Sigmoid colon (tissue), 7 donors: ENCODE measurements around the gene UNC13C. TPM values are rescaled to one million over a fixed set of nuclear protein-coding genes. Genes with fewer than 3 reads are reported as not detected.

Source experiments
- DNase-seq: peaks from one replicate; pipeline ENCODE4 v3.0.0-alpha.2; 2019
- H3K27ac ChIP-seq, 4 donors: fragments of 200-600 bp; sonication (generic); one replicate each; pipeline ENCODE4 v1.5.1; 2016 to 2019; ENCODE audit warnings: mild to moderate bottlenecking in 1 of 4
- H3K27me3 ChIP-seq, 3 donors: fragments of 200-600 bp; sonication (generic); one replicate each; pipeline ENCODE4 v1.5.1; 2019; ENCODE audit warnings: mild to moderate bottlenecking in 1 of 3
- H3K36me3 ChIP-seq, 4 donors: fragments of 200-600 bp; sonication (generic); one replicate each; pipeline ENCODE4 v1.5.1; 2016 to 2019
- H3K4me1 ChIP-seq, 4 donors: fragments of 200-600 bp; sonication (generic); one replicate each; pipeline ENCODE4 v1.5.1; 2017 to 2019
- H3K4me3 ChIP-seq, 4 donors: fragments of 200-600 bp; sonication (generic); one replicate each; pipeline ENCODE4 v1.5.1; 2017 to 2019; ENCODE audit warnings: mild to moderate bottlenecking in 2 of 4, moderate library complexity in 1 of 4
- H3K9me3 ChIP-seq, 4 donors: fragments of 200-600 bp in 3 of 4; sonication (generic) in 3 of 4; one replicate each; pipeline versions ENCODE4 v1.5.1 to v1.6.1; 2013 to 2019
- EP300 ChIP-seq, 4 donors: sonication (generic); formaldehyde crosslinking; IDR thresholded peaks; one replicate each; pipeline ENCODE4 v1.6.1; 2017; ENCODE audit warnings: antibody characterized with exemption in 4 of 4
- POLR2A ChIP-seq, 2 donors: fragments of 450-650 bp; IDR thresholded peaks; one replicate each; pipeline ENCODE4 v1.6.1; 2016; ENCODE audit warnings: antibody characterized with exemption in 2 of 2, mild to moderate bottlenecking in 2 of 2, moderate library complexity in 2 of 2
- POLR2AphosphoS5 ChIP-seq, 4 donors: sonication (generic); formaldehyde crosslinking; IDR thresholded peaks; one replicate each; pipeline ENCODE4 v1.6.1; 2017; ENCODE audit warnings: antibody characterized with exemption in 4 of 4
- WGBS, 2 donors: extraction: QIAGEN DNeasy Blood & Tissue Kit; methylation state at CpG; one replicate each; pipeline ENCODE4 v1.1.7; 2013; 5-methylcytosine and 5-hydroxymethylcytosine counted together
- intact Hi-C: fragments of 100-400 bp; cut with DNase I; formaldehyde crosslinking; loops from one replicate; pipeline ENCODE4 v1.15.1; 2023
- polyA plus RNA-seq, 3 donors: library from polyadenylated mRNA; stranded (reverse); fragments of 200-250 nt; gene quantifications; one replicate each; pipeline ENCODE4 v1.2.3, GENCODE V29; 2013
- total RNA-seq, 4 donors: library from RNA; depleted of rRNA; stranded (reverse); fragments of >200 nt; gene quantifications; one replicate each; pipeline ENCODE4 v1.1.0, GENCODE V29; 2016
- TF ChIP-seq, protein P1 (sequence below), 4 experiments: fragments of 450-650 bp in 3 of 4; fragments of 200-600 bp in 1 of 4; IDR thresholded peaks; one replicate each; pipeline ENCODE4 v1.5.1; 2016 to 2019; ENCODE audit warnings: antibody characterized with exemption in 4 of 4, mild to moderate bottlenecking in 3 of 4, moderate library complexity in 2 of 4
- donor health status: healthy with polysubstance abuse.
- donor health status: Bipolar disorder and iron deficiency.
- donor health status: healthy.

UNC13C gene
- total and polyA plus RNA-seq, 7 donors, result under 0.01 to 1.7 (median 1.3) TPM; not detected in 1

DNA sequence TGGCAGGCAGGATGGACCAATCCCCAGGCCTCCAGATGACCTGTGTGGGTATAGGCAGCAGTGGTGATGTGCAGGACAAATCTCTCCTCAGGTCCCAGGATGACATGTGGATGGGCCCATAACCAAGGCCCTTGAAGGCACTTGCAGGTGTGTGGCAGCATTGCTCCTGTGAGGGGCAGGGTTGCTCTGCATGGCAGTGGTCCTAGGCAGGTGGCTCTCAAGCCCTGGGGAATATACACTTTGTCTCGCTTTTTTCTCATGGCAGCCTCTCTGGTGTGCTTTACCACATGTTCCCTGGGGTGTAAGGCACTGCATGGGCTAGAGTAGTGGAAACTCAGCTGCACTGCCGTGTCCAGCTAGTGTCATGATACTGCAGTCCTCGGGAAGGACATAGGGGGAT lies 503.6 kb downstream of the UNC13C start:
- 60 to 65% methylated on average over 3 of the region's 3 CpGs for WGBS, 2 donors
- Histone ChIP-seq H3K27me3 (no peaks in the 10 kb centered on the region), H3K36me3 (no peaks in the 10 kb centered on the region), H3K4me3 (no peak overlapping the region), H3K27ac (no peak overlapping the region), H3K4me1 (no peaks in the 10 kb centered on the region), H3K9me3 (no peaks in the 10 kb centered on the region)
- intact Hi-C loops, result no loop called here
- DNase-seq, result no peak
- TF ChIP-seq POLR2A (IDR thresholded peaks at IDR 0.05), result no peak
- no peak for TF ChIP-seq POLR2AphosphoS5 (IDR thresholded peaks at IDR 0.05)
- TF ChIP-seq, protein P1, sequence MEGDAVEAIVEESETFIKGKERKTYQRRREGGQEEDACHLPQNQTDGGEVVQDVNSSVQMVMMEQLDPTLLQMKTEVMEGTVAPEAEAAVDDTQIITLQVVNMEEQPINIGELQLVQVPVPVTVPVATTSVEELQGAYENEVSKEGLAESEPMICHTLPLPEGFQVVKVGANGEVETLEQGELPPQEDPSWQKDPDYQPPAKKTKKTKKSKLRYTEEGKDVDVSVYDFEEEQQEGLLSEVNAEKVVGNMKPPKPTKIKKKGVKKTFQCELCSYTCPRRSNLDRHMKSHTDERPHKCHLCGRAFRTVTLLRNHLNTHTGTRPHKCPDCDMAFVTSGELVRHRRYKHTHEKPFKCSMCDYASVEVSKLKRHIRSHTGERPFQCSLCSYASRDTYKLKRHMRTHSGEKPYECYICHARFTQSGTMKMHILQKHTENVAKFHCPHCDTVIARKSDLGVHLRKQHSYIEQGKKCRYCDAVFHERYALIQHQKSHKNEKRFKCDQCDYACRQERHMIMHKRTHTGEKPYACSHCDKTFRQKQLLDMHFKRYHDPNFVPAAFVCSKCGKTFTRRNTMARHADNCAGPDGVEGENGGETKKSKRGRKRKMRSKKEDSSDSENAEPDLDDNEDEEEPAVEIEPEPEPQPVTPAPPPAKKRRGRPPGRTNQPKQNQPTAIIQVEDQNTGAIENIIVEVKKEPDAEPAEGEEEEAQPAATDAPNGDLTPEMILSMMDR (IDR thresholded peaks at IDR 0.05), result no peak
- no peak for TF ChIP-seq EP300 (IDR thresholded peaks at IDR 0.05)

DNA sequence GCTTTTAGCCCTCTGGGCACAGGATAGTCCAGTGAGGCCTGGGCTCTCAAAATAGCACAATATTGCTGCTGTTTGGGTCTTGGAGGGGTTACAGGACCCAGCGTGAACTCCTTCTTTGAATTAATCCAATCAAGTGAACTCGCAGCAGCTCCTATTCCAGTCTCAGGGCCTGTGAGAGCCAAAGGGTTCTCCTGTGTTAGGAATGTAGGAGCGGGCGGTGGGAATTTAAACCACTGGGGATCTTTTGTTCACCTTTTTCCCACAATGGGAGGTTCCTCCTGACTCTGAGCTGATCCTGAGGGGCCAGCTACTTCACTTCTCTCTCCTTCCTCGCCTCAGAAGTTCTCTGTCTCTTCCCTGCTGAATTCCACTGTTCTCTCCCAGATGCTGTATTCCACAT lies 504.0 kb downstream of the UNC13C start:
- H3K27me3 ChIP-seq, result no peaks in the 10 kb centered on the region
- H3K27ac ChIP-seq, result no peak overlapping the region
- no peak overlapping the region for H3K4me3 ChIP-seq
- H3K4me1 ChIP-seq, result no peaks in the 10 kb centered on the region
- 76 to 86% methylated on average over 5 of the region's 5 CpGs for WGBS, 2 donors
- no peak for DNase-seq
- H3K9me3 ChIP-seq, result no peaks in the 10 kb centered on the region
- no peak for TF ChIP-seq POLR2AphosphoS5 (IDR thresholded peaks at IDR 0.05)
- TF ChIP-seq POLR2A (IDR thresholded peaks at IDR 0.05), result no peak
- TF ChIP-seq EP300 (IDR thresholded peaks at IDR 0.05), result no peak
- TF ChIP-seq, protein P1 (IDR thresholded peaks at IDR 0.05), result no peak
- H3K36me3 ChIP-seq, result no peaks in the 10 kb centered on the region
- intact Hi-C loops, result no loop called here

DNA sequence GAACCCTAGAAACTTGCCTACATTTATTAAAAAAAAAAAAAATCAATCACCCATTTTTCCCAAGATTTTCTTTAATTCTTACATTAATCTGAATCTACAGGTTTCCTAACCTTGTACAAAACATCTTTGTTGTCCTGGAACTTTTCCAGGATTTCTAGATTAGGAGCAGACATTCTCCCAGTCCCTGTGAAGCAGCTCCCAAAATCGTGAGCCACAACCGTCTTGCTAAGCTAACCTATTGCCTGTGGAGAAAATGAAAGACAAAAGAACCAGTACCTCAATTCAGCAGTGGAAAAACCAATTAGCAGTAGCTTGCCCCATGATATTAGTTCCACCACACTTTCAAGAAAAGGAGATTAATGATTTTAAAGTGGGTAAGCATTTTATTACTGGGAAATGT lies 522.1 kb downstream of the UNC13C start:
- TF ChIP-seq, protein P1 (IDR thresholded peaks at IDR 0.05), result no peak
- TF ChIP-seq POLR2A (IDR thresholded peaks at IDR 0.05), result no peak
- WGBS, 2 donors, result 73 to 78% methylated on average over 2 of the region's 2 CpGs
- Histone ChIP-seq H3K9me3 (no peaks in the 10 kb centered on the region), H3K27me3 (no peaks in the 10 kb centered on the region), H3K4me3 (no peak overlapping the region), H3K36me3 (no peaks in the 10 kb centered on the region), H3K4me1 (no peaks in the 10 kb centered on the region), H3K27ac (no peak overlapping the region)
- DNase-seq, result no peak
- intact Hi-C loops, result no loop called here

DNA sequence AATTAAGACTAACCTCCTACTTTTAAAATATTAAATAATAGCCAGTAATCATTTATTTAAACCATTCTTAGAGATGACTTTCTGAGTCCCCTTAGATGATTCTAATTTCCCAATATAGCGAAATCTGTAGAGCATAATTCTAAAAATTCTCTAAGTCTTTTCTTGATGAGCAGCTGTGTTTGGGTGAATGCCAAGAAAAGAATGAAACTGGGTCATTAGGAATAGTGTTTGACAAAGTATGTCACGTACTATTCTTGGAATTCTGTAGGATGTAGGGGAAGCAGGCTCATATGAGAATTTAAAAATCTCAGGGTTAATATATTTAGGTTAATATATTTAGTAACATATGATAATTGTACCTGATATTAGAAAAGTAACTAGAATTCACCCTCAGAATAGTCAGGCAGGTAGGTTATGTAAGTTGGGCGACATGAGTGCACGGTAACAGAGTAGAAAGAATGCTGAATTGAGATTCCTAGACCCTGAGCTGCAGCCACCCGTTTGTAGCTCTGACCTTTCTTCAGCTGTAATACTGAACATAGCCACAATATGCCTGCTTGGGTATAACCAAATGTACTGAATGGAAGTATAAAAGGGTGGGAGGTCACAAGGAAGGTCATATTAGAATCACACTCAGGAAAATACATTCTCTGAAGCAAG lies 524.3 kb downstream of the UNC13C start:
- no peak for DNase-seq
- Histone ChIP-seq H3K4me3 (no peak overlapping the region), H3K27ac (no peak overlapping the region), H3K9me3 (no peaks in the 10 kb centered on the region), H3K27me3 (no peaks in the 10 kb centered on the region), H3K36me3 (no peaks in the 10 kb centered on the region), H3K4me1 (no peaks in the 10 kb centered on the region)
- intact Hi-C loops, result no loop called here
- TF ChIP-seq POLR2AphosphoS5 (IDR thresholded peaks at IDR 0.05), result no peak
- TF ChIP-seq POLR2A (IDR thresholded peaks at IDR 0.05), result no peak
- TF ChIP-seq, protein P1 (IDR thresholded peaks at IDR 0.05), result no peak
- TF ChIP-seq EP300 (IDR thresholded peaks at IDR 0.05), result no peak
- WGBS, 2 donors, result 48 to 64% methylated on average over 5 of the region's 5 CpGs

DNA sequence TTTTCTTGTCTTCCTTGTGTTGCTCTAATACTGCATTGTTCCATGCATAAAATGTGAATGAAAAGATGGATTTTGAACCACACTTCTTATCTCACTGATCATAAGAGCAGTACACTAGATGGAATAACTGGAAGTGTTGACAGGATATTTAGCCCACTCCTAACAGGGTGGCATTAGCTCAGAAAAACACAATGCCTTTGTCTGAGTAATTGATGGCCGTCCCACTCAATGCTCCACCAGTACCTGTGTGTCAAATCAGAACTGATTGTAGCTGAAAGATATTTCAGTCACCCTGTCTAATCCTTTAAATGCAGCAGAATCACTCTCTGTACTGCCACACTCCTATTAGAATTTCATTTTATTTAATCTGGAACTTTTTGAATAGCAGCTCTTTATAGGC lies 526.5 kb downstream of the UNC13C start:
- Histone ChIP-seq H3K4me1 (no peaks in the 10 kb centered on the region), H3K36me3 (no peaks in the 10 kb centered on the region), H3K9me3 (no peaks in the 10 kb centered on the region), H3K27me3 (no peaks in the 10 kb centered on the region), H3K27ac (no peak overlapping the region), H3K4me3 (no peak overlapping the region)
- TF ChIP-seq, protein P1 (IDR thresholded peaks at IDR 0.05), result no peak
- TF ChIP-seq EP300 (IDR thresholded peaks at IDR 0.05), result no peak
- TF ChIP-seq POLR2A (IDR thresholded peaks at IDR 0.05), result no peak
- no peak for TF ChIP-seq POLR2AphosphoS5 (IDR thresholded peaks at IDR 0.05)
- WGBS, 2 donors, result 90 to 91% methylated on average over 1 of the region's 1 CpG
- DNase-seq, result no peak
- intact Hi-C loops, result no loop called here
